ENCODE results near the gene F2R.

Gene F2R

DNA sequence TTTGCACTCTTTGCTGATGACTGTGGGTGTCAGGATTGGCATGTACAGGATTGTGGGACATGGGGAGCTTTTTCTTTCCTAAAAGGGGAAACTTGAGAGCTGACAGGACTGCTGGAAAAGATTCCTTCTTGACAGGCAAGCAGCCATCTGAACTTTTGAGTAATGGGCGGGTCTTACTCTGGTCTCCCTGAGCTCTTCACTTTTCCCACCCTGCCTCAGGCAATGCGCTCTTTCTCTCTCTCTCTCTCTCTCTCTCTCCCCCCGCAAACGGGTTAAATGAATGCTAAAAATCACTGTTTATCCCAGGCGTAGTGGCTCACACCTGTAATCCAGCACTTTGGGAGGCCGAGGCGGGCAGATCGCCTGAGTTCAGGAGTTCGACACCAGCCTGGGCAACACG is 65.8 kb downstream of the F2R start:
- Histone ChIP-seq H3K27me3 (ENCODE audit: control insufficient read depth, insufficient read depth, low read length) (no peaks in the 10 kb centered on the region), H3K9me3 (ENCODE audit: control insufficient read depth, insufficient read depth, low read depth, low read length) (no peaks in the 10 kb centered on the region), H3K9ac (ENCODE audit: low read length) (no peak overlapping the region), H3K4me3 (ENCODE audit: low read depth, low read length) (no peak overlapping the region), H3K36me3 (ENCODE audit: control insufficient read depth, insufficient read depth, low read length) (no peaks in the 10 kb centered on the region), H3K4me1 (ENCODE audit: control insufficient read depth, insufficient read depth, low read length) (peaks cover 33% of the 10 kb centered on the region), H3K27ac (ENCODE audit: low read depth, low read length) (no peak overlapping the region)

DNA sequence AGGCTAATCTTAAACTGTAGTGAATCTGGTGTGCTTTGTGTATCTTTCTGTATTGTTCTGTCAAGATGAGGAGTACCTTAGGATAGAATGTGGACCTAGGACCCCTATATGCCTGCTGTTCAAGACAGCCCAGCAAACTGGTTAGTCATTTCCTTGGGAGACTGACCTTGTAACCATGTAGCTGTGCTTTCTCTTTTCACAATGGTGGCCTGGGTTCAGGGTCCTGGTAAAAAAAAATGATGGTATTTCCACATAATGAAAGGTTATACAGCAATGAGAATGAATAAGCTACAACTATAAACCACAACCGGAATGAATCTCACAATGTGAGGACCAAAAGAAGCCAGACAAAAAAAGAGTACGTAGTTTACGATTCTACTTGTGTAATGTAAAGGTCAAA is 66.5 kb downstream of the F2R start:
- Histone ChIP-seq H3K4me1 (ENCODE audit: control insufficient read depth, insufficient read depth, low read length) (peaks cover 36% of the 10 kb centered on the region), H3K9me3 (ENCODE audit: control insufficient read depth, insufficient read depth, low read depth, low read length) (no peaks in the 10 kb centered on the region), H3K9ac (ENCODE audit: low read length) (no peak overlapping the region), H3K4me3 (ENCODE audit: low read depth, low read length) (no peak overlapping the region), H3K36me3 (ENCODE audit: control insufficient read depth, insufficient read depth, low read length) (no peaks in the 10 kb centered on the region), H3K27me3 (ENCODE audit: control insufficient read depth, insufficient read depth, low read length) (no peaks in the 10 kb centered on the region), H3K27ac (ENCODE audit: low read depth, low read length) (no peak overlapping the region)

All from HUES6 (cell line).